H1 (cell line): Measurements from ENCODE around the gene RAD51B.

Experiments
- EGR1 ChIP-seq: IDR thresholded peaks from 2 replicates; pipeline ENCODE4 v1.6.1; 2011; ENCODE audit warnings: low read depth, low read length, borderline replicate concordance
- EP300 ChIP-seq, 2 experiments: IDR thresholded peaks; 1 replicate in 1 of 2; 2 replicates in 1 of 2; pipeline ENCODE4 v1.6.1; 2011 to 2012; ENCODE audit warnings: low read depth in 2 of 2, low read length in 2 of 2, mild to moderate bottlenecking in 2 of 2, borderline replicate concordance in 1 of 2, inconsistent platforms in 1 of 2, moderate library complexity in 1 of 2
- HDAC6 ChIP-seq: IDR thresholded peaks from one replicate; pipeline ENCODE4 v1.7.1; 2012; ENCODE audit warnings: low read depth, mild to moderate bottlenecking, inconsistent platforms, low read length, moderate library complexity
- POLR2A ChIP-seq, 2 experiments: IDR thresholded peaks; 1 replicate in 1 of 2; 2 replicates in 1 of 2; pipeline ENCODE4 v1.6.1; 2011; ENCODE audit warnings: low read depth in 2 of 2, low read length in 2 of 2, mild to moderate bottlenecking in 2 of 2; ENCODE audit errors: control extremely low read depth in 1 of 2
- POU5F1 ChIP-seq: IDR thresholded peaks from 2 replicates; pipeline ENCODE4 v1.6.1; 2011; ENCODE audit warnings: low read depth, mild to moderate bottlenecking, low read length, moderate library complexity
- SIN3A ChIP-seq, 2 experiments: IDR thresholded peaks in 1 of 2; conservative IDR thresholded peaks in 1 of 2; 2 replicates each; pipeline ENCODE4 v1.6.1; 2011 to 2012; ENCODE audit warnings: low read length in 2 of 2, improper control_type of control experiment in 1 of 2, low read depth in 1 of 2, mild to moderate bottlenecking in 1 of 2
- SRF ChIP-seq: IDR thresholded peaks from 2 replicates; pipeline ENCODE4 v1.6.1; 2011; ENCODE audit warnings: mild to moderate bottlenecking, low read depth, low read length, moderate library complexity
- TF ChIP-seq, protein P1 (sequence below), 3 experiments: IDR thresholded peaks; 1 replicate in 2 of 3; 2 replicates in 1 of 3; pipeline versions ENCODE4 v1.5.1 to v1.6.1; 2011; ENCODE audit warnings: low read length in 3 of 3, mild to moderate bottlenecking in 3 of 3, inconsistent platforms in 2 of 3, low read depth in 1 of 3, moderate library complexity in 1 of 3; ENCODE audit not compliant: insufficient read depth in 1 of 3; ENCODE audit errors: control extremely low read depth in 1 of 3
- TF ChIP-seq, protein P2 (sequence below): IDR thresholded peaks from 2 replicates; pipeline ENCODE4 v1.6.1; 2012; ENCODE audit warnings: inconsistent platforms

DNA sequence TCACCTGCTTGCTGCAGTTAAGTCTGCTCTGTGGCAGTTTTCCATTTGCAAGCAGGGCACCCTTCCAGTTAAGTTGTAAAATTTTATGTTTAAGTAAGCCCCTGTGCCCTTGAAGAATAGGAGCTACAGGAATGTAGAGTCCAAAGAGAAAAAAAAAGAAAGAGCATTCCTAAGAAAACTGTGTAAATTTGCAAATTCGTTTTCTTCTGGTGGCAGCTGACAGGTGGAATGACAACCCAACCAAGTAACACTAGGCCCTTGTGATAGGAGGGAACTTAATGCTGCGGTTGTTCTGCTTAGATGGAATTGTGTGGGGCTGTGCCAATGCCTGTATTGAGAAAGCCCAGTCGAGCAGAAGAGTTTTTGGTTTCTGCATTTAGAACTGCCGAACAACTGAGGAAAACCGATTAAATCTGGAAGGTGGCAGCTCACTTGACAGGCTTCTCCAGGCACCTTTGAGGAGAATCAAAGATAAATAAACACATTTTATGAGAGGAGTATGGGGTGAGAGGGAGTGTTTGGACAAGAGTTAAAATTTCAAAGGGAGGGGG lies 280.0 kb downstream of the RAD51B start:
- TF ChIP-seq, protein P1, sequence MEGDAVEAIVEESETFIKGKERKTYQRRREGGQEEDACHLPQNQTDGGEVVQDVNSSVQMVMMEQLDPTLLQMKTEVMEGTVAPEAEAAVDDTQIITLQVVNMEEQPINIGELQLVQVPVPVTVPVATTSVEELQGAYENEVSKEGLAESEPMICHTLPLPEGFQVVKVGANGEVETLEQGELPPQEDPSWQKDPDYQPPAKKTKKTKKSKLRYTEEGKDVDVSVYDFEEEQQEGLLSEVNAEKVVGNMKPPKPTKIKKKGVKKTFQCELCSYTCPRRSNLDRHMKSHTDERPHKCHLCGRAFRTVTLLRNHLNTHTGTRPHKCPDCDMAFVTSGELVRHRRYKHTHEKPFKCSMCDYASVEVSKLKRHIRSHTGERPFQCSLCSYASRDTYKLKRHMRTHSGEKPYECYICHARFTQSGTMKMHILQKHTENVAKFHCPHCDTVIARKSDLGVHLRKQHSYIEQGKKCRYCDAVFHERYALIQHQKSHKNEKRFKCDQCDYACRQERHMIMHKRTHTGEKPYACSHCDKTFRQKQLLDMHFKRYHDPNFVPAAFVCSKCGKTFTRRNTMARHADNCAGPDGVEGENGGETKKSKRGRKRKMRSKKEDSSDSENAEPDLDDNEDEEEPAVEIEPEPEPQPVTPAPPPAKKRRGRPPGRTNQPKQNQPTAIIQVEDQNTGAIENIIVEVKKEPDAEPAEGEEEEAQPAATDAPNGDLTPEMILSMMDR (IDR thresholded peaks at IDR 0.05; ENCODE audit: control extremely low read depth in 1 of 3, insufficient read depth in 1 of 3, low read depth in 1 of 3, low read length in 3 of 3), result no peak
- TF ChIP-seq EP300 (IDR thresholded peaks at IDR 0.05; ENCODE audit: borderline replicate concordance in 1 of 2, low read depth in 2 of 2, low read length in 2 of 2) (no peak), POU5F1 (no peak), SRF (no peak), SIN3A (conservative IDR thresholded peaks at IDR 0.05 in 1 of 2, IDR thresholded peaks at IDR 0.05 in 1 of 2; ENCODE audit: low read depth in 1 of 2, low read length in 2 of 2) (no peak), POLR2A (IDR thresholded peaks at IDR 0.05; ENCODE audit: control extremely low read depth in 1 of 2, low read depth in 2 of 2, low read length in 2 of 2) (no peak), EGR1 (no peak), HDAC6 (no peak)
- TF ChIP-seq, protein P2, sequence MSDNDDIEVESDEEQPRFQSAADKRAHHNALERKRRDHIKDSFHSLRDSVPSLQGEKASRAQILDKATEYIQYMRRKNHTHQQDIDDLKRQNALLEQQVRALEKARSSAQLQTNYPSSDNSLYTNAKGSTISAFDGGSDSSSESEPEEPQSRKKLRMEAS, result no peak
